Measurements from ENCODE around the gene LHX1. TPM values are rescaled to one million over a fixed set of nuclear protein-coding genes. Genes with fewer than 3 reads are reported as not detected.

LHX1 gene
- total and polyA plus RNA-seq, 9 of the 15 experiments (the other 6 are each of a cell fraction or from before 2014, with no cell fraction given): 0.05 to 0.64 (median 0.07) TPM; not detected in 6

DNA sequence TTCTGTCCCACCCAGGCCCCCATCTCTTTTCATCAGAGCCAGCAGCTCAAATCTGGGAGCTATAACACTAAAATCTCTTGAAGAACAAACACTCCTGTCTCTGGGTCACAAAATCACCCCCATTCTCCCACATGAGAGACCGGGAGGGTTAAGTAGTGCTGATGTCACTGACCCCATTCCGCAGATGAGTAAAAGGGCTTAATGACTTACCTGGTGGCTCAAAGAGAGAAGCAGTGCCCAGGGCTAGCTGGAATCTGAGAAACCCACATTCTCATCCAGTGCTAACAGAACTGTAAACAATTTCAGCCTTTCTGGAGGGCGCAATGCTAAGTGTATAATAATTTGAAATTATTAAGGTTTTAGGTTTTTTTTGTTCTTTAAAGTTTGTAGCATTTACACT lies 26.3 kb upstream of the LHX1 start (continued):
- no peak for TF ChIP-seq ZNF77 (CRISPR knock-in tag; IDR thresholded peaks at IDR 0.05)
- TF ChIP-seq LEF1 (IDR thresholded peaks at IDR 0.05): no peak
- TF ChIP-seq NR3C1 (CRISPR knock-in tag; IDR thresholded peaks at IDR 0.05): no peak
- TF ChIP-seq, protein P1, sequence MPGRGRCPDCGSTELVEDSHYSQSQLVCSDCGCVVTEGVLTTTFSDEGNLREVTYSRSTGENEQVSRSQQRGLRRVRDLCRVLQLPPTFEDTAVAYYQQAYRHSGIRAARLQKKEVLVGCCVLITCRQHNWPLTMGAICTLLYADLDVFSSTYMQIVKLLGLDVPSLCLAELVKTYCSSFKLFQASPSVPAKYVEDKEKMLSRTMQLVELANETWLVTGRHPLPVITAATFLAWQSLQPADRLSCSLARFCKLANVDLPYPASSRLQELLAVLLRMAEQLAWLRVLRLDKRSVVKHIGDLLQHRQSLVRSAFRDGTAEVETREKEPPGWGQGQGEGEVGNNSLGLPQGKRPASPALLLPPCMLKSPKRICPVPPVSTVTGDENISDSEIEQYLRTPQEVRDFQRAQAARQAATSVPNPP (IDR thresholded peaks at IDR 0.05; ENCODE audit: borderline replicate concordance, insufficient read depth, insufficient read length): no peak
- TF ChIP-seq ZNF282 (CRISPR knock-in tag; IDR thresholded peaks at IDR 0.05): no peak

DNA sequence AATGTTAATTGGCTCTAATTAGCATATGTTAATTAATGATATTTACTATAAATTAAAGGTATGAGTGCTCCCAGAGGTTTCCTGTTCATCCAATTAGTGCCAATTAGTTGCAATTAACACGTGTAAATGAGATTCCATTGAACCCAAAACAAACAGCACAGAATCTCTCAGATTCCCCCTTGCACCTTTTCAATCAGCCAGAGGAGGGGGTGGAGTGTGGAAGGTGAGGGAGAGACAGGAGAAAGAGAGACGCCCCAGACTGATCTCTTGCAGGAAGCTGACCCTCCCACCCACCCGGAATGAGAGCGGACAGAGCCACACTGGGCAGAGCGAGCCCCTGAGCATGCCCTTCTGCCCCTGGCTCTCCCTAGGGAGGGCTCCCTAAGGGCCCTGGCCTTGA lies 24.1 kb upstream of the LHX1 start:
- Histone ChIP-seq H3K4me3 (no peak overlapping the region), H3K4me2 (ENCODE audit: insufficient read depth, low read length) (no peak overlapping the region), H3K9ac (ENCODE audit: insufficient read depth in 1 of 2, low read depth in 2 of 2, low read length in 2 of 2) (no peak overlapping the region), H3K36me3 (ENCODE audit: control insufficient read depth, insufficient read depth, low read length) (no peaks in the 10 kb centered on the region), H2AFZ (ENCODE audit: low read depth, low read length) (no peak overlapping the region), H3K27me3 (ENCODE audit: control insufficient read depth in 2 of 2, insufficient read depth in 2 of 2, low read length in 2 of 2) (peaks cover 2 to 13% of the 10 kb centered on the region in 2 experiments; a peak in 3 of 5 replicates), H3K4me1 (replicated peaks in 1 of 2; ENCODE audit: control insufficient read depth in 2 of 2, insufficient read depth in 2 of 2, low read length in 2 of 2) (no peaks in the 10 kb centered on the region; a peak in 2 of 5 replicates), H4K20me1 (replicated peaks; ENCODE audit: control insufficient read depth, insufficient read depth, low read length) (no peaks in the 10 kb centered on the region), H3K9me1 (ENCODE audit: control insufficient read depth, insufficient read depth, low read length) (no peaks in the 10 kb centered on the region), H3K27ac (ENCODE audit: extremely low read depth, low read depth, low read length) (no peak overlapping the region), H3K9me3 (replicated peaks; ENCODE audit: control insufficient read depth, insufficient read depth, low read depth, low read length) (no peaks in the 10 kb centered on the region), H3K79me2 (ENCODE audit: control insufficient read depth, insufficient read depth, low read length) (no peaks in the 10 kb centered on the region)
- intact Hi-C loops (cut with micrococcal nuclease): no loop called here
- CTCF ChIA-PET (ENCODE audit: low intra/inter-chr PET ratio): no interaction called here
- in situ Hi-C loops (cut with MboI): no loop called here
- TF ChIP-seq, protein P2, sequence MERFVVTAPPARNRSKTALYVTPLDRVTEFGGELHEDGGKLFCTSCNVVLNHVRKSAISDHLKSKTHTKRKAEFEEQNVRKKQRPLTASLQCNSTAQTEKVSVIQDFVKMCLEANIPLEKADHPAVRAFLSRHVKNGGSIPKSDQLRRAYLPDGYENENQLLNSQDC (CRISPR knock-in tag; IDR thresholded peaks at IDR 0.05): no peak
- no peak for TF ChIP-seq RBBP5 (IDR thresholded peaks at IDR 0.05; ENCODE audit: borderline replicate concordance, insufficient read depth, low read length, poor library complexity, severe bottlenecking)
- no peak for TF ChIP-seq SMAD2 (IDR thresholded peaks at IDR 0.05; ENCODE audit: low read depth, low read length)
- TF ChIP-seq, protein P3, sequence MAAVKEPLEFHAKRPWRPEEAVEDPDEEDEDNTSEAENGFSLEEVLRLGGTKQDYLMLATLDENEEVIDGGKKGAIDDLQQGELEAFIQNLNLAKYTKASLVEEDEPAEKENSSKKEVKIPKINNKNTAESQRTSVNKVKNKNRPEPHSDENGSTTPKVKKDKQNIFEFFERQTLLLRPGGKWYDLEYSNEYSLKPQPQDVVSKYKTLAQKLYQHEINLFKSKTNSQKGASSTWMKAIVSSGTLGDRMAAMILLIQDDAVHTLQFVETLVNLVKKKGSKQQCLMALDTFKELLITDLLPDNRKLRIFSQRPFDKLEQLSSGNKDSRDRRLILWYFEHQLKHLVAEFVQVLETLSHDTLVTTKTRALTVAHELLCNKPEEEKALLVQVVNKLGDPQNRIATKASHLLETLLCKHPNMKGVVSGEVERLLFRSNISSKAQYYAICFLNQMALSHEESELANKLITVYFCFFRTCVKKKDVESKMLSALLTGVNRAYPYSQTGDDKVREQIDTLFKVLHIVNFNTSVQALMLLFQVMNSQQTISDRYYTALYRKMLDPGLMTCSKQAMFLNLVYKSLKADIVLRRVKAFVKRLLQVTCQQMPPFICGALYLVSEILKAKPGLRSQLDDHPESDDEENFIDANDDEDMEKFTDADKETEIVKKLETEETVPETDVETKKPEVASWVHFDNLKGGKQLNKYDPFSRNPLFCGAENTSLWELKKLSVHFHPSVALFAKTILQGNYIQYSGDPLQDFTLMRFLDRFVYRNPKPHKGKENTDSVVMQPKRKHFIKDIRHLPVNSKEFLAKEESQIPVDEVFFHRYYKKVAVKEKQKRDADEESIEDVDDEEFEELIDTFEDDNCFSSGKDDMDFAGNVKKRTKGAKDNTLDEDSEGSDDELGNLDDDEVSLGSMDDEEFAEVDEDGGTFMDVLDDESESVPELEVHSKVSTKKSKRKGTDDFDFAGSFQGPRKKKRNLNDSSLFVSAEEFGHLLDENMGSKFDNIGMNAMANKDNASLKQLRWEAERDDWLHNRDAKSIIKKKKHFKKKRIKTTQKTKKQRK (IDR thresholded peaks at IDR 0.05; ENCODE audit: borderline replicate concordance, low read depth, low read length): no peak
- TF ChIP-seq TARDBP (IDR thresholded peaks at IDR 0.05): no peak
- TF ChIP-seq SETDB1 (IDR thresholded peaks at IDR 0.05; ENCODE audit: low read length): no peak
- TF ChIP-seq, protein P4, sequence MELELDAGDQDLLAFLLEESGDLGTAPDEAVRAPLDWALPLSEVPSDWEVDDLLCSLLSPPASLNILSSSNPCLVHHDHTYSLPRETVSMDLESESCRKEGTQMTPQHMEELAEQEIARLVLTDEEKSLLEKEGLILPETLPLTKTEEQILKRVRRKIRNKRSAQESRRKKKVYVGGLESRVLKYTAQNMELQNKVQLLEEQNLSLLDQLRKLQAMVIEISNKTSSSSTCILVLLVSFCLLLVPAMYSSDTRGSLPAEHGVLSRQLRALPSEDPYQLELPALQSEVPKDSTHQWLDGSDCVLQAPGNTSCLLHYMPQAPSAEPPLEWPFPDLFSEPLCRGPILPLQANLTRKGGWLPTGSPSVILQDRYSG (tag; conservative IDR thresholded peaks at IDR 0.05; ENCODE audit: low read depth): no peak
- POLR2A ChIA-PET: no interaction called here
- DNase-seq (ENCODE audit: extremely low read depth in 1 of 4, low spot score in 3 of 4) (no peak), ATAC-seq (no peak), FAIRE-seq (no peak)
- WGBS (ENCODE audit: insufficient coverage, low coverage, missing lambda C conversion rate): 3% methylated on average over 2 of the region's 5 CpGs
- no TSS peak for BruUV-seq (replicated peaks)
